ENCODE results near the gene CDR2. TPM values are rescaled to one million over a fixed set of nuclear protein-coding genes. Genes with fewer than 3 reads are reported as not detected.

CDR2 gene
- total and polyA plus RNA-seq, 9 of the 15 experiments (the other 6 are each of a cell fraction or from before 2014, with no cell fraction given): 4.6 to 30.3 (median 19.9) TPM

GRCh38 chr16:22374311-22375116 lies at the start of gene CDR2 (continued):
- TF ChIP-seq, protein P1, sequence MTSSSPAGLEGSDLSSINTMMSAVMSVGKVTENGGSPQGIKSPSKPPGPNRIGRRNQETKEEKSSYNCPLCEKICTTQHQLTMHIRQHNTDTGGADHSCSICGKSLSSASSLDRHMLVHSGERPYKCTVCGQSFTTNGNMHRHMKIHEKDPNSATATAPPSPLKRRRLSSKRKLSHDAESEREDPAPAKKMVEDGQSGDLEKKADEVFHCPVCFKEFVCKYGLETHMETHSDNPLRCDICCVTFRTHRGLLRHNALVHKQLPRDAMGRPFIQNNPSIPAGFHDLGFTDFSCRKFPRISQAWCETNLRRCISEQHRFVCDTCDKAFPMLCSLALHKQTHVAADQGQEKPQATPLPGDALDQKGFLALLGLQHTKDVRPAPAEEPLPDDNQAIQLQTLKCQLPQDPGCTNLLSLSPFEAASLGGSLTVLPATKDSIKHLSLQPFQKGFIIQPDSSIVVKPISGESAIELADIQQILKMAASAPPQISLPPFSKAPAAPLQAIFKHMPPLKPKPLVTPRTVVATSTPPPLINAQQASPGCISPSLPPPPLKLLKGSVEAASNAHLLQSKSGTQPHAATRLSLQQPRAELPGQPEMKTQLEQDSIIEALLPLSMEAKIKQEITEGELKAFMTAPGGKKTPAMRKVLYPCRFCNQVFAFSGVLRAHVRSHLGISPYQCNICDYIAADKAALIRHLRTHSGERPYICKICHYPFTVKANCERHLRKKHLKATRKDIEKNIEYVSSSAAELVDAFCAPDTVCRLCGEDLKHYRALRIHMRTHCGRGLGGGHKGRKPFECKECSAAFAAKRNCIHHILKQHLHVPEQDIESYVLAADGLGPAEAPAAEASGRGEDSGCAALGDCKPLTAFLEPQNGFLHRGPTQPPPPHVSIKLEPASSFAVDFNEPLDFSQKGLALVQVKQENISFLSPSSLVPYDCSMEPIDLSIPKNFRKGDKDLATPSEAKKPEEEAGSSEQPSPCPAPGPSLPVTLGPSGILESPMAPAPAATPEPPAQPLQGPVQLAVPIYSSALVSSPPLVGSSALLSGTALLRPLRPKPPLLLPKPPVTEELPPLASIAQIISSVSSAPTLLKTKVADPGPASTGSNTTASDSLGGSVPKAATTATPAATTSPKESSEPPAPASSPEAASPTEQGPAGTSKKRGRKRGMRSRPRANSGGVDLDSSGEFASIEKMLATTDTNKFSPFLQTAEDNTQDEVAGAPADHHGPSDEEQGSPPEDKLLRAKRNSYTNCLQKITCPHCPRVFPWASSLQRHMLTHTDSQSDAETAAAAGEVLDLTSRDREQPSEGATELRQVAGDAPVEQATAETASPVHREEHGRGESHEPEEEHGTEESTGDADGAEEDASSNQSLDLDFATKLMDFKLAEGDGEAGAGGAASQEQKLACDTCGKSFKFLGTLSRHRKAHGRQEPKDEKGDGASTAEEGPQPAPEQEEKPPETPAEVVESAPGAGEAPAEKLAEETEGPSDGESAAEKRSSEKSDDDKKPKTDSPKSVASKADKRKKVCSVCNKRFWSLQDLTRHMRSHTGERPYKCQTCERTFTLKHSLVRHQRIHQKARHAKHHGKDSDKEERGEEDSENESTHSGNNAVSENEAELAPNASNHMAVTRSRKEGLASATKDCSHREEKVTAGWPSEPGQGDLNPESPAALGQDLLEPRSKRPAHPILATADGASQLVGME (CRISPR knock-in tag; IDR thresholded peaks at IDR 0.05): no peak
- TF ChIP-seq ETS1 (conservative IDR thresholded peaks at IDR 0.05; ENCODE audit: control insufficient read depth, low read depth, low read length) (peak; percentile 71; the same call in 1 of the 2 replicates), SIX5 (IDR thresholded peaks at IDR 0.05; ENCODE audit: borderline replicate concordance in 1 of 2, insufficient read depth in 1 of 2, low read depth in 1 of 2, low read length in 2 of 2) (no peak), RHOXF2B (CRISPR knock-in tag; conservative IDR thresholded peaks at IDR 0.05) (no peak), BRD4 (IDR thresholded peaks at IDR 0.05) (no peak), ZNF224 (CRISPR knock-in tag; IDR thresholded peaks at IDR 0.05) (no peak), MED1 (CRISPR knock-in tag; IDR thresholded peaks at IDR 0.05; ENCODE audit: borderline replicate concordance) (no peak), HNRNPH1 (optimal IDR thresholded peaks at IDR 0.05; ENCODE audit: low read depth, low read length) (no peak), KLF1 (tag; IDR thresholded peaks at IDR 0.05) (no peak), RFX5 (IDR thresholded peaks at IDR 0.05; ENCODE audit: low read depth, low read length) (no peak), CBFA2T2 (conservative IDR thresholded peaks at IDR 0.05) (no peak), KHSRP (IDR thresholded peaks at IDR 0.05) (no peak), NR0B1 (IDR thresholded peaks at IDR 0.05; ENCODE audit: partially characterized antibody) (no peak), STAT5B (CRISPR knock-in tag; IDR thresholded peaks at IDR 0.05) (no peak), POLR2H (tag; IDR thresholded peaks at IDR 0.05; ENCODE audit: low read depth) (peak; percentile 15; the same call in 1 of the 2 replicates), ARHGAP35 (IDR thresholded peaks at IDR 0.05; ENCODE audit: partially characterized antibody) (no peak), ZNF696 (CRISPR knock-in tag; conservative IDR thresholded peaks at IDR 0.05) (no peak), PHB2 (IDR thresholded peaks at IDR 0.05; ENCODE audit: low read depth) (no peak), ZNF24 (IDR thresholded peaks at IDR 0.05) (no peak), NCOR1 (IDR thresholded peaks at IDR 0.05) (no peak)
- TF ChIP-seq, protein P2, sequence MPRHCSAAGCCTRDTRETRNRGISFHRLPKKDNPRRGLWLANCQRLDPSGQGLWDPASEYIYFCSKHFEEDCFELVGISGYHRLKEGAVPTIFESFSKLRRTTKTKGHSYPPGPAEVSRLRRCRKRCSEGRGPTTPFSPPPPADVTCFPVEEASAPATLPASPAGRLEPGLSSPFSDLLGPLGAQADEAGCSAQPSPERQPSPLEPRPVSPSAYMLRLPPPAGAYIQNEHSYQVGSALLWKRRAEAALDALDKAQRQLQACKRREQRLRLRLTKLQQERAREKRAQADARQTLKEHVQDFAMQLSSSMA (CRISPR knock-in tag; IDR thresholded peaks at IDR 0.05): no peak
